ENCODE data around the gene KIF3A. TPM values are rescaled to one million over a fixed set of nuclear protein-coding genes. Genes with fewer than 3 reads are reported as not detected.
A peak's percentile ranks its signal among the peaks of the same experiment; 100 is the strongest.

Gene KIF3A
- total RNA-seq, 1 experiment from 2014 or later, result 12.7 TPM

DNA sequence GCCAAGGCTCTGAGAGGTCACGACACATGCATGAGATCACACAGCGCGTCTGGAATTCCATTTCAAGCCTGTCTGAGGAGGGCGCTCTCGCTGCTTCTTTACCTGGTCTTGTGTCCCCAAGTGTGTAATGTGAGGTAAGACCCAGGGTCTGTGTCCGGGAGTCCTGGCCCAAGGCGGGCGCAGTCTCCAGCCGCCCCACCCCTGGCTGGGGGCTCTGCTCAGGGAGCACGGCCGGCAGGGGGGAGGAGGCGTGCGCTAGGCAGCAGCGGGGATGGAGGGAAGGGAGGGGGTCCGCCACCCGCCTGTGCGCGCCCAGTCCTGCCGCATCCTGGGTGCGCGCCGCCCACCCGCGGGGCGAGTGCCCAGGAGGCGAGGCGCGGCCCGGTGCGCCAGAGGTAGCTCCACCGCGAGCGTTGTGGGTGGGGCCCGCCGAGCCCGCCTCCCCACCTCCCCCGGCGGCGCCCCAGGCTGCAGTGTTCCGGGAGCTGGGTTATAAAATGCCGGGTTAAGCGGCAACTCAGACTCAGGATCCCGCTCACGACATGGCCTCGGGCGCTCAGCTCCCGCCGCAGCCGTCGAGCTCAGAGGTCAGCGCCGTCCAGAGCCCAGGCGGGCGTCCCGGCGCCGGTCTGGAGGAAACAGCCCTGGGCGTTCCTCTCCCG lies 9.7 kb upstream of the KIF3A start, which contains the start of gene CCNI2 (continued):
- TF ChIP-seq POLR2AphosphoS5 (IDR thresholded peaks at IDR 0.05; ENCODE audit: low read depth, low read length) (peak; percentile 26; the same call in 1 of the 2 replicates), ZFX (IDR thresholded peaks at IDR 0.05) (no peak)

- Histone ChIP-seq H3K27me3 (ENCODE audit: insufficient read depth, low read length) (no peaks in the 10 kb centered on the region), H2AFZ (ENCODE audit: low read depth, low read length, poor library complexity, severe bottlenecking) (peak overlapping the region; percentile 98), H3K27ac (ENCODE audit: low read depth, low read length) (no peak overlapping the region), H3K9ac (ENCODE audit: low read length) (peak overlapping the region; percentile 58), H3K4me2 (ENCODE audit: low read length) (peak overlapping the region; percentile 99), H3K79me2 (ENCODE audit: insufficient read depth, low read length) (no peaks in the 10 kb centered on the region), H3K9me2 (ENCODE audit: insufficient read depth) (no peaks in the 10 kb centered on the region), H3K36me3 (ENCODE audit: control insufficient read depth in 1 of 2, insufficient read depth in 2 of 2, low read length in 2 of 2) (no peaks in the 10 kb centered on the region), H3K9me3 (ENCODE audit: control insufficient read depth in 1 of 2, insufficient read depth in 1 of 2, low read depth in 1 of 2, low read length in 2 of 2) (0 out of 4 replicates have a peak, but pooled peaks cover 0 to 3% of the 10 kb centered on the region in 2 experiments), H3K4me1 (ENCODE audit: control insufficient read depth in 1 of 2, insufficient read depth in 2 of 2, low read length in 2 of 2) (peaks cover 8 to 14% of the 10 kb centered on the region in 2 experiments; a peak in 3 of 4 replicates), H3K4me3 (replicated peaks in 1 of 2; ENCODE audit: low read depth in 1 of 2, low read length in 2 of 2) (peak overlapping the region; percentile 46 to 74), H4K20me1 (ENCODE audit: insufficient read depth) (no peaks in the 10 kb centered on the region)
- ChIA-PET POLR2A (interaction anchor here (2.0 kb wide), 1 partner anchor 9 kb away, joined by 5 read pairs; the partner anchor contains the start of gene KIF3A), RAD21 (ENCODE audit: low non-redundant PET in 1 of 2, low total read pairs in 2 of 2, uncharacterized antibody in 2 of 2, unreplicated experiment in 2 of 2) (no interaction called here), CTCF (interaction anchor here (1.1 to 1.6 kb wide), 3 partner anchors 9 to 74 kb away, joined by 4 to 6 read pairs (median 5); partner anchors contain the start of gene KIF3A)
- intact Hi-C loops (cut with micrococcal nuclease), result no loop called here
- BruUV-seq (replicated peaks), result no TSS peak
- TF ChIP-seq ZBTB33 (IDR thresholded peaks at IDR 0.05; ENCODE audit: extremely low read depth, insufficient replicate concordance, low read length) (no peak), EZH2phosphoT487 (IDR thresholded peaks at IDR 0.05; ENCODE audit: borderline replicate concordance) (no peak), POLR2AphosphoS5 (IDR thresholded peaks at IDR 0.05; ENCODE audit: low read depth, low read length) (no peak), TCF7L2 (IDR thresholded peaks at IDR 0.05; ENCODE audit: borderline replicate concordance, extremely low read depth, insufficient read depth, insufficient read length) (no peak)
- DNase-seq (ENCODE audit: low read depth, low spot score) (no peak), ATAC-seq (peak; percentile 10; the same call in 1 of the 2 replicates)
Measured at GRCh38 chr5:132746592-132746953, 9.2 kb upstream of the KIF3A start.
